OCI-LY1 (cell line): Measurements from ENCODE around the gene PTPRA.

Experiments used
- CTCF ChIP-seq: fragments of 200-600 bp; sonication (generic), shearing (Covaris generic); IDR thresholded peaks from 2 replicates; pipeline ENCODE4 v1.5.1; 2017; ENCODE audit warnings: mild to moderate bottlenecking, antibody characterized with exemption, low read length, moderate library complexity, mixed read lengths
- EZH2 ChIP-seq: fragments of 200-600 bp; sonication (generic), shearing (Covaris generic); IDR thresholded peaks from 2 replicates; pipeline ENCODE4 v1.8.0; 2017; ENCODE audit warnings: borderline replicate concordance, mixed run types, mild to moderate bottlenecking, antibody characterized with exemption, low read length, moderate library complexity, mixed read lengths

- no peak for TF ChIP-seq CTCF
- no peak for TF ChIP-seq EZH2
Observed at GRCh38 chr20:2973574-2973973, 100.3 kb downstream of the PTPRA start.
